Measurements from ENCODE around the gene TMCC2.

GRCh38 chr1:205268846-205269680, 41.3 kb downstream of the TMCC2 start:
- no peak for TF ChIP-seq POLR2A (IDR thresholded peaks at IDR 0.05)
- TF ChIP-seq CTCF (IDR thresholded peaks at IDR 0.05) = no peak
- TF ChIP-seq EP300 (IDR thresholded peaks at IDR 0.05) = no peak
